Mesendoderm (in vitro differentiated cells): ENCODE measurements around the gene KCNA10.

Experiments used
- DNase-seq: peaks from one replicate; pipeline ENCODE4 v3.0.0; 2013
- H2AK5ac ChIP-seq: 2 replicates; pipeline ENCODE4 v1.6.1; 2013; ENCODE audit warnings: low read length, inconsistent platforms
- H2BK120ac ChIP-seq: 2 replicates; pipeline ENCODE4 v1.6.1; 2013; ENCODE audit warnings: low read depth, mild to moderate bottlenecking, low read length, moderate library complexity, mixed read lengths
- H2BK15ac ChIP-seq: replicated peaks from 2 replicates; pipeline ENCODE4 v1.6.1; 2013; ENCODE audit warnings: low read depth, mild to moderate bottlenecking, moderate library complexity
- H2BK5ac ChIP-seq: 2 replicates; pipeline ENCODE4 v1.6.1; 2013; ENCODE audit warnings: low read length, inconsistent platforms
- H3K18ac ChIP-seq: 2 replicates; pipeline ENCODE4 v1.6.1; 2013; ENCODE audit warnings: mild to moderate bottlenecking, low read length, mixed read lengths
- H3K23ac ChIP-seq: one replicate; pipeline ENCODE4 v1.6.1; 2013; ENCODE audit warnings: low read length
- H3K27ac ChIP-seq: 2 replicates; pipeline ENCODE4 v1.5.1; 2013; ENCODE audit warnings: low read depth, mild to moderate bottlenecking, inconsistent platforms, low read length, moderate library complexity
- H3K27me3 ChIP-seq: 2 replicates; pipeline ENCODE4 v1.6.1; 2013; ENCODE audit warnings: low read length, control low read depth, mild to moderate bottlenecking, inconsistent platforms; ENCODE audit not compliant: insufficient read depth, poor library complexity
- H3K36me3 ChIP-seq: 2 replicates; pipeline ENCODE4 v1.6.1; 2013; ENCODE audit warnings: low read length, inconsistent platforms; ENCODE audit not compliant: control insufficient read depth, insufficient read depth
- H3K4ac ChIP-seq: one replicate; pipeline ENCODE4 v1.6.1; 2013; ENCODE audit warnings: low read depth, mild to moderate bottlenecking, low read length, moderate library complexity
- H3K4me1 ChIP-seq: 2 replicates; pipeline ENCODE4 v1.6.1; 2013; ENCODE audit warnings: low read depth, low read length, inconsistent platforms; ENCODE audit not compliant: control insufficient read depth
- H3K4me2 ChIP-seq: 2 replicates; pipeline ENCODE4 v1.6.1; 2013; ENCODE audit warnings: low read length
- H3K4me3 ChIP-seq: 2 replicates; pipeline ENCODE4 v1.5.1; 2013; ENCODE audit warnings: mild to moderate bottlenecking, low read length
- H3K56ac ChIP-seq: one replicate; pipeline ENCODE4 v1.6.1; 2013; ENCODE audit warnings: low read length
- H3K79me1 ChIP-seq: 2 replicates; pipeline ENCODE4 v1.6.1; 2013; ENCODE audit warnings: low read length, inconsistent platforms
- H3K79me2 ChIP-seq: 2 replicates; pipeline ENCODE4 v1.6.1; 2013; ENCODE audit warnings: mild to moderate bottlenecking, low read length; ENCODE audit not compliant: control insufficient read depth, insufficient read depth
- H3K9ac ChIP-seq: 2 replicates; pipeline ENCODE4 v1.6.1; 2013; ENCODE audit warnings: low read length, inconsistent platforms
- H4K5ac ChIP-seq: one replicate; pipeline ENCODE4 v1.6.1; 2013; ENCODE audit warnings: low read length
- H4K8ac ChIP-seq: one replicate; pipeline ENCODE4 v1.6.1; 2013; ENCODE audit warnings: low read depth, mild to moderate bottlenecking, control low read depth, low read length, moderate library complexity
- WGBS: extraction: QIAGEN DNeasy Blood & Tissue Kit; methylation state at CpG from one replicate; pipeline ENCODE4 v1.1.7; 2013; ENCODE audit warnings: low lambda C conversion rate, missing lambda C conversion rate; ENCODE audit not compliant: insufficient coverage; ENCODE audit errors: extremely low coverage; 5-methylcytosine and 5-hydroxymethylcytosine counted together

Gene KCNA10

GRCh38 chr1:110494522-110495406, 24.2 kb downstream of the KCNA10 start:
- H3K4ac ChIP-seq: no peak overlapping the region
- no peaks in the 10 kb centered on the region for H3K27me3 ChIP-seq
- H4K5ac ChIP-seq: no peak overlapping the region
- H3K56ac ChIP-seq: no peak overlapping the region
- H3K18ac ChIP-seq: no peak overlapping the region
- no peak overlapping the region for H3K4me3 ChIP-seq
- H4K8ac ChIP-seq: no peak overlapping the region
- H3K27ac ChIP-seq: no peak overlapping the region
- H2BK15ac ChIP-seq: no peak overlapping the region
- H3K36me3 ChIP-seq: no peaks in the 10 kb centered on the region
- no peak overlapping the region for H2BK120ac ChIP-seq
- no peaks in the 10 kb centered on the region for H3K79me1 ChIP-seq
- no peak overlapping the region for H2AK5ac ChIP-seq
- H3K4me2 ChIP-seq: no peak overlapping the region
- no peaks in the 10 kb centered on the region for H3K4me1 ChIP-seq
- no CpG with 5 or more reads among the region's 21 CpGs for WGBS
- H3K79me2 ChIP-seq: no peaks in the 10 kb centered on the region
- no peak overlapping the region for H2BK5ac ChIP-seq
- H3K23ac ChIP-seq: no peak overlapping the region
- DNase-seq: no peak
- no peak overlapping the region for H3K9ac ChIP-seq

GRCh38 chr1:110494036-110494435, 24.9 kb downstream of the KCNA10 start:
- H4K5ac ChIP-seq: no peak overlapping the region
- DNase-seq: no peak
- no peaks in the 10 kb centered on the region for H3K36me3 ChIP-seq
- H2BK15ac ChIP-seq: no peak overlapping the region
- H2AK5ac ChIP-seq: no peak overlapping the region
- no peak overlapping the region for H4K8ac ChIP-seq
- no peak overlapping the region for H3K4me3 ChIP-seq
- WGBS: no CpG with 5 or more reads among the region's 5 CpGs
- no peak overlapping the region for H3K18ac ChIP-seq
- H3K56ac ChIP-seq: no peak overlapping the region
- H3K79me1 ChIP-seq: no peaks in the 10 kb centered on the region
- H3K4ac ChIP-seq: no peak overlapping the region
- H3K27ac ChIP-seq: no peak overlapping the region
- no peaks in the 10 kb centered on the region for H3K4me1 ChIP-seq
- H3K9ac ChIP-seq: no peak overlapping the region
- no peaks in the 10 kb centered on the region for H3K27me3 ChIP-seq
- no peak overlapping the region for H2BK5ac ChIP-seq
- no peaks in the 10 kb centered on the region for H3K79me2 ChIP-seq
- H2BK120ac ChIP-seq: no peak overlapping the region
- no peak overlapping the region for H3K4me2 ChIP-seq
- H3K23ac ChIP-seq: no peak overlapping the region

GRCh38 chr1:110493059-110493699, 25.8 kb downstream of the KCNA10 start:
- DNase-seq: no peak
- Histone ChIP-seq H3K36me3 (no peaks in the 10 kb centered on the region), H3K4me2 (no peak overlapping the region), H3K79me2 (no peaks in the 10 kb centered on the region), H4K5ac (no peak overlapping the region), H3K27me3 (no peaks in the 10 kb centered on the region), H3K79me1 (no peaks in the 10 kb centered on the region), H3K4me1 (no peaks in the 10 kb centered on the region), H3K23ac (no peak overlapping the region), H3K4me3 (no peak overlapping the region), H3K9ac (no peak overlapping the region), H2AK5ac (no peak overlapping the region), H2BK5ac (no peak overlapping the region), H2BK15ac (no peak overlapping the region), H3K18ac (no peak overlapping the region), H3K4ac (no peak overlapping the region), H3K27ac (no peak overlapping the region), H2BK120ac (no peak overlapping the region), H4K8ac (no peak overlapping the region), H3K56ac (no peak overlapping the region)
- WGBS: no CpG with 5 or more reads among the region's 5 CpGs

- no peak overlapping the region for H3K27ac ChIP-seq
Observed at GRCh38 chr1:110492573-110492972, 26.4 kb downstream of the KCNA10 start.

DNA sequence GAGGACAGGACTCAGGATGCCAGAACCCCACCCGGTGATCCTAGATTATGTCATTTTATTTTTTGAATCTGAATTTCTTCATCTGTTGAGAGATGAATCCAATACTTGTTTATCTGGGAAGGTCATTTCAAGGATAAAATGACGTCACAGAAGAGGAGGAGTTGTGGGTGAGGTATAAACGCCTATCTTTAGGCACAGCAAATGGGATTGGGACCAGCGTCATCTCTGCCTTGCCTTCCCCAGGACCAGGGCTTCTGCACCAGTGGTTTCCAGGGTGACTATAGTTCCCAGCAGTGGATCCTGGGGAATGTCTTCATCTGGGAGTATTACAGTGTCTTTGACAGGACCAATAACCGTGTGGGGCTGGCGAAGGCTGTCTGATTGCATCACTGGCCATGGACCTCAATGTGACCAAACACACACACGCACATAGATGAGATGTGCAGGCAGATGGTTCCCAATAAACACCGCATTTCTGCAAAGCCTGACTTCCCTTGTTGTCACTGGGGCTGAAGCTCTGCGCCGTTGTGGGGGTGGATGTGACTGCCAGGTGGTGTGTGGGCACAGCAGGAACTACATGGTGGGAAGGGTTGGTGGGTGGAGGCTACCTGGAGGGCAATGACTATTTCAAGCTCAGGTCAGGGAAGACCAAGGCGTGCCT, 28.1 kb downstream of the KCNA10 start:
- Histone ChIP-seq H3K18ac (no peak overlapping the region), H2BK120ac (no peak overlapping the region), H4K5ac (no peak overlapping the region), H3K4ac (no peak overlapping the region), H3K27ac (no peak overlapping the region), H4K8ac (no peak overlapping the region), H3K79me1 (no peaks in the 10 kb centered on the region), H2AK5ac (no peak overlapping the region), H3K9ac (no peak overlapping the region), H3K4me3 (no peak overlapping the region), H2BK15ac (no peak overlapping the region), H2BK5ac (no peak overlapping the region), H3K56ac (peak overlapping the region; percentile 42), H3K27me3 (no peaks in the 10 kb centered on the region), H3K4me2 (no peak overlapping the region), H3K36me3 (no peaks in the 10 kb centered on the region), H3K79me2 (no peaks in the 10 kb centered on the region), H3K4me1 (peaks cover 6% of the 10 kb centered on the region), H3K23ac (no peak overlapping the region)
- DNase-seq: no peak
- no CpG with 5 or more reads among the region's 11 CpGs for WGBS

More at GRCh38 chr1:110492573-110492972, 26.4 kb downstream of the KCNA10 start:
- H3K79me2 ChIP-seq: no peaks in the 10 kb centered on the region
- no peaks in the 10 kb centered on the region for H3K79me1 ChIP-seq
- H3K4me1 ChIP-seq: peaks cover 3% of the 10 kb centered on the region
- H3K36me3 ChIP-seq: no peaks in the 10 kb centered on the region
- no peak overlapping the region for H3K9ac ChIP-seq
- H3K4me2 ChIP-seq: no peak overlapping the region
- no peak overlapping the region for H2AK5ac ChIP-seq
- H4K5ac ChIP-seq: no peak overlapping the region
- DNase-seq: no peak
- no CpG with 5 or more reads among the region's 7 CpGs for WGBS
- no peaks in the 10 kb centered on the region for H3K27me3 ChIP-seq
- H3K23ac ChIP-seq: no peak overlapping the region
- H2BK5ac ChIP-seq: no peak overlapping the region
- H3K4ac ChIP-seq: no peak overlapping the region
- no peak overlapping the region for H2BK120ac ChIP-seq
- no peak overlapping the region for H3K56ac ChIP-seq
- no peak overlapping the region for H3K4me3 ChIP-seq
- no peak overlapping the region for H4K8ac ChIP-seq
- H3K18ac ChIP-seq: no peak overlapping the region
- no peak overlapping the region for H2BK15ac ChIP-seq
